OCI-LY1 (cell line): Measurements from ENCODE around the gene SUGP2.

Source experiments
- H2AFZ ChIP-seq: fragments of 200-600 bp; sonication (generic), shearing (Covaris generic); 2 replicates; pipeline ENCODE4 v1.6.0; 2014; ENCODE audit warnings: antibody characterized with exemption, mild to moderate bottlenecking, low read length
- H3F3A ChIP-seq: fragments of 200-600 bp; sonication (generic), shearing (Covaris generic); 2 replicates; pipeline ENCODE4 v1.6.0; 2014; ENCODE audit warnings: mild to moderate bottlenecking, antibody characterized with exemption, low read length, moderate library complexity; ENCODE audit not compliant: insufficient read depth
- H3K27ac ChIP-seq: fragments of 200-600 bp; sonication (generic); 2 replicates; pipeline ENCODE4 v1.5.1; 2014; ENCODE audit warnings: low read length, mixed run types, mild to moderate bottlenecking, low read depth; ENCODE audit not compliant: poor library complexity, severe bottlenecking
- H3K27me3 ChIP-seq: fragments of 200-600 bp; sonication (generic); 2 replicates; pipeline ENCODE4 v1.6.0; 2014; ENCODE audit warnings: antibody characterized with exemption, mild to moderate bottlenecking, low read length, moderate library complexity; ENCODE audit not compliant: insufficient read depth
- H3K36me3 ChIP-seq: fragments of 200-600 bp; sonication (generic); 2 replicates; pipeline ENCODE4 v1.6.1; 2014; ENCODE audit warnings: mild to moderate bottlenecking, antibody characterized with exemption, low read length, moderate library complexity, mixed read lengths; ENCODE audit not compliant: insufficient read depth
- H3K4me1 ChIP-seq: fragments of 200-600 bp; sonication (generic); 2 replicates; pipeline ENCODE4 v1.5.1; 2014; ENCODE audit warnings: mild to moderate bottlenecking, low read length, moderate library complexity; ENCODE audit not compliant: insufficient read depth, severe bottlenecking
- H3K4me2 ChIP-seq: fragments of 200-600 bp; sonication (generic), shearing (Covaris generic); 2 replicates; pipeline ENCODE4 v1.6.1; 2014; ENCODE audit warnings: low read length
- H3K4me3 ChIP-seq: fragments of 200-600 bp; sonication (generic); 2 replicates; pipeline ENCODE4 v1.5.1; 2014; ENCODE audit warnings: low read length, low read depth, mild to moderate bottlenecking, mixed read lengths; ENCODE audit not compliant: poor library complexity, severe bottlenecking
- H3K79me2 ChIP-seq: fragments of 200-600 bp; shearing (Covaris generic); 2 replicates; pipeline ENCODE4 v1.6.1; 2016; ENCODE audit warnings: mixed run types, low read length, mixed read lengths; ENCODE audit not compliant: insufficient read depth
- H3K9ac ChIP-seq: fragments of 200-600 bp; sonication (generic), shearing (Covaris generic); 2 replicates; pipeline ENCODE4 v1.6.1; 2014; ENCODE audit warnings: mild to moderate bottlenecking, low read length, mixed read lengths
- H3K9me2 ChIP-seq: fragments of 200-600 bp; sonication (generic), shearing (Covaris generic); 2 replicates; pipeline ENCODE4 v1.6.1; 2014; ENCODE audit warnings: low read depth, mild to moderate bottlenecking, low read length, mixed read lengths
- H3K9me3 ChIP-seq: fragments of 200-600 bp; shearing (Covaris generic); 2 replicates; pipeline ENCODE4 v1.6.1; 2014; ENCODE audit warnings: low read length, mixed read lengths
- H4K20me1 ChIP-seq: fragments of 200-600 bp; sonication (generic), shearing (Covaris generic); 2 replicates; pipeline ENCODE4 v1.6.0; 2016; ENCODE audit warnings: mild to moderate bottlenecking, low read length; ENCODE audit not compliant: insufficient read depth
- EZH2 ChIP-seq: fragments of 200-600 bp; sonication (generic), shearing (Covaris generic); IDR thresholded peaks from 2 replicates; pipeline ENCODE4 v1.8.0; 2017; ENCODE audit warnings: borderline replicate concordance, mixed run types, mild to moderate bottlenecking, antibody characterized with exemption, low read length, moderate library complexity, mixed read lengths
- TF ChIP-seq, protein P1 (sequence below): fragments of 200-600 bp; sonication (generic), shearing (Covaris generic); IDR thresholded peaks from 2 replicates; pipeline ENCODE4 v1.5.1; 2017; ENCODE audit warnings: mild to moderate bottlenecking, antibody characterized with exemption, low read length, moderate library complexity, mixed read lengths

Gene SUGP2

DNA sequence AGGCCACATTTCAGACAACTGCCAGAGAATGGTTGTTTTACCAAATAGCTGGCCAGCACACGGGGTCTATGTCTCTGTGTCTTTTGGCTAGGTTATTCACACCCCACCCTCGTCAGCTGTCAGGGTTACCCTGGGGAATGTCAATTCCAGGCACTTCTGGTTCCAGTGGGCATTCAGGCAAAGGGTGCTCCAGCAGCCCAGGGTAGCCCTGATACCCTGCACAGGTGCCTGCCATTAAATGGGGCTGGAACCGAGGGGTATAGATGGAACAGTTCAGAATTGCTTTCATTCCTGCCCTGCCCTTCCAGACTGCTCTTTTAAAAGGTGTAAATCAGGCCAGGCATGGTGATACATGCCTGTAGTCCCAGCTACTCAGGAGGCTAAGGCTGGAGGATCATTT, 49.1 kb downstream of the SUGP2 start:
- H3K9me2 ChIP-seq, result no peaks in the 10 kb centered on the region
- TF ChIP-seq EZH2, result no peak
- TF ChIP-seq, protein P1, sequence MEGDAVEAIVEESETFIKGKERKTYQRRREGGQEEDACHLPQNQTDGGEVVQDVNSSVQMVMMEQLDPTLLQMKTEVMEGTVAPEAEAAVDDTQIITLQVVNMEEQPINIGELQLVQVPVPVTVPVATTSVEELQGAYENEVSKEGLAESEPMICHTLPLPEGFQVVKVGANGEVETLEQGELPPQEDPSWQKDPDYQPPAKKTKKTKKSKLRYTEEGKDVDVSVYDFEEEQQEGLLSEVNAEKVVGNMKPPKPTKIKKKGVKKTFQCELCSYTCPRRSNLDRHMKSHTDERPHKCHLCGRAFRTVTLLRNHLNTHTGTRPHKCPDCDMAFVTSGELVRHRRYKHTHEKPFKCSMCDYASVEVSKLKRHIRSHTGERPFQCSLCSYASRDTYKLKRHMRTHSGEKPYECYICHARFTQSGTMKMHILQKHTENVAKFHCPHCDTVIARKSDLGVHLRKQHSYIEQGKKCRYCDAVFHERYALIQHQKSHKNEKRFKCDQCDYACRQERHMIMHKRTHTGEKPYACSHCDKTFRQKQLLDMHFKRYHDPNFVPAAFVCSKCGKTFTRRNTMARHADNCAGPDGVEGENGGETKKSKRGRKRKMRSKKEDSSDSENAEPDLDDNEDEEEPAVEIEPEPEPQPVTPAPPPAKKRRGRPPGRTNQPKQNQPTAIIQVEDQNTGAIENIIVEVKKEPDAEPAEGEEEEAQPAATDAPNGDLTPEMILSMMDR, result no peak
- no peak overlapping the region for H3K9ac ChIP-seq

DNA sequence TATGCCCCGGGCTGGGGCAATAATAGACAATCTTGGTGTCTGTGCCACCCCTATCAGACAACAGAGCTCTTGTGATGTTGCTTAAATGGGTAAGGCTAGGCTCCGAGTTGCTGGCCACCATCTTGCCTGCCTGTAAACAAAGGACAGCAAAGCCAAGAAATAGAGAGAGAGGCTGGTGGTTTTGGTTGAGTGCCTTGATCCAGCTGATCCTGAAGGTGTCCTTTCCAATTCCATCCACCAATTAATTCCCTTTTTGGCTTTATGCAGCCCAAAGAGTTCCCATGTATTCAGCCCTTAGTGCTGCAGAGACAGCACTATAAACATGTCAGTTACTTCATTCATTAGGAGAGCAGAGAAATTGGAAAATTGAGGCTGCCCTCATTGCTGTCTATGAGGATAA, 50.6 kb downstream of the SUGP2 start:
- H3K79me2 ChIP-seq, result no peaks in the 10 kb centered on the region
- H3K27me3 ChIP-seq, result no peaks in the 10 kb centered on the region; the same call in 1 of the 2 replicates
- no peak overlapping the region for H3K27ac ChIP-seq
- H2AFZ ChIP-seq, result no peak overlapping the region
- H3F3A ChIP-seq, result no peaks in the 10 kb centered on the region
- no peaks in the 10 kb centered on the region for H4K20me1 ChIP-seq
- no peak overlapping the region for H3K9ac ChIP-seq
- H3K36me3 ChIP-seq, result no peaks in the 10 kb centered on the region
- no peaks in the 10 kb centered on the region for H3K9me3 ChIP-seq
- TF ChIP-seq, protein P1, result no peak
- no peak for TF ChIP-seq EZH2
- H3K4me2 ChIP-seq, result no peak overlapping the region
- no peaks in the 10 kb centered on the region for H3K9me2 ChIP-seq
- H3K4me1 ChIP-seq, result no peaks in the 10 kb centered on the region
- H3K4me3 ChIP-seq, result no peak overlapping the region

More for the DNA sequence above, 49.1 kb downstream of the SUGP2 start:
- H3K4me2 ChIP-seq, result no peak overlapping the region
- H4K20me1 ChIP-seq, result no peaks in the 10 kb centered on the region
- no peaks in the 10 kb centered on the region for H3K36me3 ChIP-seq
- no peak overlapping the region for H3K4me3 ChIP-seq
- H3K27me3 ChIP-seq, result no peaks in the 10 kb centered on the region; the same call in 1 of the 2 replicates
- no peaks in the 10 kb centered on the region for H3K4me1 ChIP-seq
- no peak overlapping the region for H2AFZ ChIP-seq
- no peaks in the 10 kb centered on the region for H3K9me3 ChIP-seq
- H3K27ac ChIP-seq, result no peak overlapping the region
- no peaks in the 10 kb centered on the region for H3F3A ChIP-seq
- no peaks in the 10 kb centered on the region for H3K79me2 ChIP-seq

DNA sequence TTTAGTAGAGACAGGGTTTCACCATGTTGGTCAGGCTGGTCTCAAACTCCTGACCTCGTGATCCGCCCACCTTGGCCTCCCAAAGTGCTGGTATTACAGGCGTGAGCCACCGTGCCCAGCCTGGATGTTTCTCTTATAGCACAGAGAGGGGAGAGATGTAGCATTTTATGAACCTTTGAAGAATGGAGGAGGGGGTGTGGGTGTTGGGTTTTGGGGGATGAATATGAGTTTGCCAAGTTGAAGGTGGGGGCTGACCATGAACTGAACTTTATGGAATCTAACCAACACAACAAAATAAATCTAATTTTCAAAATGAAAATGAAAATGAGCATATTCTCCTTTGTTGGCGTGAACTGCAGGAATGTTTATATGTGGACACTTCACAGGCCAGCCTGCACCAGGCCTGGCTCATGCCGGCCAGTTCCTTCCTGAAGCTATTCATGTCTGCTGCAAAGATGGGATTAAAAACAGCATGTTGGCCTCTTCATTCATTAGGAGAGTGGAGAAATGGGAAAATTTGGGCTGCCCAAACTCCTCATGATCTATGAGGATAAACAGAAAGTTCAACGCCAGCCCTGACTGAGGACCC, 52.8 kb downstream of the SUGP2 start:
- no peaks in the 10 kb centered on the region for H3K27me3 ChIP-seq
- no peak overlapping the region for H3K4me3 ChIP-seq
- no peaks in the 10 kb centered on the region for H3K9me2 ChIP-seq
- no peaks in the 10 kb centered on the region for H3K79me2 ChIP-seq
- H3K36me3 ChIP-seq, result no peaks in the 10 kb centered on the region
- no peaks in the 10 kb centered on the region for H3K9me3 ChIP-seq
- no peak overlapping the region for H3K27ac ChIP-seq
- no peak overlapping the region for H2AFZ ChIP-seq
- H3F3A ChIP-seq, result no peaks in the 10 kb centered on the region
- H4K20me1 ChIP-seq, result no peaks in the 10 kb centered on the region
- H3K4me1 ChIP-seq, result no peaks in the 10 kb centered on the region
- H3K9ac ChIP-seq, result no peak overlapping the region
- no peak overlapping the region for H3K4me2 ChIP-seq
- TF ChIP-seq, protein P1, result no peak
- no peak for TF ChIP-seq EZH2
